NK-92 treated with Interleukin-12 subunit alpha and Interleukin-12 subunit beta, amount 100 ng/mL, for 24 hours (cell line): ENCODE results near the gene SPATA18.

Experiments
- DNase-seq: peaks from one replicate; lab custom pipeline; 2025; lab: John Stamatoyannopoulos, UW

Gene SPATA18, protein sequence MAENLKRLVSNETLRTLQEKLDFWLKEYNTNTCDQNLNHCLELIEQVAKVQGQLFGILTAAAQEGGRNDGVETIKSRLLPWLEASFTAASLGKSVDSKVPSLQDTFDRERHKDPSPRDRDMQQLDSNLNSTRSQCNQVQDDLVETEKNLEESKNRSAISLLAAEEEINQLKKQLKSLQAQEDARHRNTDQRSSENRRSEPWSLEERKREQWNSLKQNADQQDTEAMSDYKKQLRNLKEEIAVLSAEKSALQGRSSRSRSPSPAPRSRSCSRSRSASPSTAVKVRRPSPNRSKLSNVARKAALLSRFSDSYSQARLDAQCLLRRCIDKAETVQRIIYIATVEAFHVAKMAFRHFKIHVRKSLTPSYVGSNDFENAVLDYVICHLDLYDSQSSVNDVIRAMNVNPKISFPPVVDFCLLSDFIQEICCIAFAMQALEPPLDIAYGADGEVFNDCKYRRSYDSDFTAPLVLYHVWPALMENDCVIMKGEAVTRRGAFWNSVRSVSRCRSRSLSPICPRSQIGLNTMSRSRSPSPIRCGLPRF

DNA sequence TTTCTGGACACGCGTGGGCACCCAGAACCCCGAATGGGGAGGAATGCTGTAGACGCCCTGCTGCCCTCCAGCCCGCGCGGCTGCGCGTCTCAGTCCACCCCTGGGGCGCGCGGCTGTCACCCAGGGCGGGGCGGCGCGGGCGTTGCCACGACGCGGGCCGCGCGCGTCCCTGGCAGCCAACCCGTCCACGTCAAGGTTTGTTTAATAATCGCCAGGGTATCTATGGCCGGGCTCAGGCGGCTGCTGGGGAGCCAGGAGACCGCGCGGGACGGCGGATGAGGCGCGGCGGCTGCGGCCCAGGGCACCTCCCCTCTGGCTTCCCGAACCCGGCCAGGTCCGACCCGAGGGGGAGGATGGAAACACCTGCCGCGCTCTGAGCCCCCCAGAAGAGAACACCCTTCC is at the start of gene SPATA18:
Gene SPATA18, plus strand, starts transcription at position 92 of the 402 bp plus-strand sequence. CDS start 401 bp downstream, outside the sequence.
- DNase-seq: no peak

DNA sequence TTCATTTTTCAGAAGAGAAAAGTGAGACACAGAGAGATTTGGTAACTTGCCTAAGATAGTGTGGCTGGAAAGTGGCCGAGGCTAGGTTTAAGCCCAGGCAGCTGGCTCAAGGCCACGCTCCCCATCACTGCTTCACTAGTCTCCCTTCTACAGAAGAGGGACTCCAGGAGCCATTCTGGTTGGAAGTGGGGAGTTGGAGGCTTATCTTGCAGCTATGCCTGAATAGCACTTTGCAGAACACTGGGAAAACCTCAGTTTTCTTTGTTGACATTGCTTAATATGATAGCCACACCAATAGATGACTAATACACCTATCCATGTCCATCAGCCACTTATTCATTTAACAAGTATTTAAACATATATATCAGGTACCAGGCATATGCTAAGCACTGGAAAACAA is 49.5 kb upstream of the SPATA18 start:
- DNase-seq: no peak

DNA sequence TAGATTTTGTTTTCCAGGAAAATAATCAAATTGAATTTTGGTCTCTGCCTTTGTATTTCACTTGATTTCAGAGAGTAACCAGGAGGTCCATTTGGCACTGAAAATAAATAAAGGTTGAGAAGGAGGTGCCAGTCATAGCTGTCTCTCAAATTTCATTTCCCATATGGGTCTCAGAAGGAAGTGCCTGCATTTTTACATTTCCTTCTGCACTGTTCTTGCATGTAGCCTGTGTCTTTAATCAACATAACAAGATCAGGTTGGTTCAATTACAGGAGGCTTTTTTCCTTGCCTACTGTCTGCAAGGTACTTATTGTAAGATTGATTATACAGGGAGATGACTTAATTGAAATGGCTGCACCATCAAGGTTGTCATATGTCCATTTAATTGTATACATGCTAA is 46.7 kb upstream of the SPATA18 start:
- DNase-seq: no peak

DNA sequence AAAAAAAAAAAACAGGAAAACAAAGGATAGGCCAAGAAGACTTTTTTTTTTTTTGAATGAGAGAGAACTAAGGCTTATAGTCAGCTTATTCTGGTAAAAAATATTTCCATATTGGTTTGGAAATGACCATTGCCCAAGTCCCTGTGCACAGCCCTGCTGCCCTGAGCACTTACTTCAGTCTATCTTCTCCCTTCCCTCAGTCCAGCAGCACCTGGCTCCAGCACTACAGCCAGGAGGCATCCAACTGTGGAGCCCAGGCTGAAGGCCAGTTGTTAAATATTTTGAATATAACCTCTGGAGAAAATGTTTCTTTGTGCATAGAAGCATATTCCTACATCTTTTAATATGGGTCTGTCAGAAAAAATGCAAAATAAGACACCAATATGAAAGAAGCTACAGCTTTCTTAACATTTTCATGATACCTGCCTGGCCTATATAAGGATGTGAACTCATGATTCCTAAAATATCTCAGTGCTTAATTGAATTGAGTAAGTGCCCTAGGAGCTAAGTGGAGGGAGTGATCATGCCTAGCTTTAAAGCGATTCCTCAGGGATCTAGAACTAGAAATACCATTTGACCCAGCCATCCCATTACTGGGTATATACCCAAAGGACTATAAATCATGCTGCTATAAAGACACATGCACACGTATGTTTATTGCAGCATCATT is 45.4 kb upstream of the SPATA18 start:
- no peak for DNase-seq

DNA sequence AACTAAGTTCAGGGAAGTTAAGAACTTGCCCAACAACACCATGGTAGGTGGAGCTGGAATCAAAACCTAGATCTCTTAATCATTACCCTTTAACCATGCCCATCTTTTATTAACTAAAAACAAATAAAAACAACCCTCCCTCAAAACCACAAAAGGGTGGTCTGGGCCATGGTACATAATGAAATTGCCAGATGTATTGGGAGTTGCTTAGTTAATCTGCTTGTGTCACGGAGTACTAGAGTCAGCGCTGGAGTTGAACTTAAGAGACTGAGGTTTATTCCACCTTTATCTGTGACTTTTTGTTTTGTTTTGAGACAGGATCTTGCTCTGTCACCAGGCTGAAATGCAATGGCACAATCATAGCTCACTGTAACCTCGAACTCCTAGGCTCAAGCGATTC is 44.2 kb upstream of the SPATA18 start:
- DNase-seq: no peak

DNA sequence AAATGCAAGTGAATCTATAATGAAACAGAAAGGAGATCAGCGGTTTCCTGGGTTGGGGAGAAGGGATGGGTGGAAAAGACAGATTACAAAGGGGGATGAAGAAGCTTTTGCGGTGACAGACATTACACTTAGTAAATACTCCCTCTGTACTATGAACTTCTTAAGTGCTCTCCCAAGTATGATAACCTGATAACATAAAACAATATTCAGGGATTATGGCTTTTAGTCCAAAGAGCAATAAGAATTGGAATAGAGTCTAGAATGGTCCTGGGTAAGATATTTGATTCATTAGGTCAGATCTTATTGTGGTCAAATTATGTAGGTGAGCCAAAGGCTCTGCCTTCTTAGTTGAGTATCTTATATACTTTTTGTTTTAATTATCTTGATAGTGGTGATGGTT is 40.1 kb upstream of the SPATA18 start:
- no peak for DNase-seq

DNA sequence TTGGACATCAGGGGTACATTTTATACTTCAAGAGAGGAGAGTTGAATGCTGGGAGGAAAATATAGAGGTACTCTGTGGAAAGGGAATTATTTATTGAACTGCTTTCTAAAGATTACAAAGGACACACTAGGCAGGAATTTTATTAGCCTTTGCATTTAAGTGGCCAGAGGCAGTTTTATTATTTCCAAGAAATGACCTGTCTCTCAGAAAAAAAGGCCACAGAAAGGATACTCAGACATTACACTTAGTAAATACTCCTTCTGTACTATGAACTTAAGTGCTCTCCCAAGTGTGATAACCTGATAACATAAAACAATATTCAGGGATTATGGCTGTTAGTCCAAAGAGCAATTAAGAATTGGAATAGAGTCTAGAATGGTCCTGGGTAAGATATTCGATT is 38.5 kb upstream of the SPATA18 start:
- no peak for DNase-seq

DNA sequence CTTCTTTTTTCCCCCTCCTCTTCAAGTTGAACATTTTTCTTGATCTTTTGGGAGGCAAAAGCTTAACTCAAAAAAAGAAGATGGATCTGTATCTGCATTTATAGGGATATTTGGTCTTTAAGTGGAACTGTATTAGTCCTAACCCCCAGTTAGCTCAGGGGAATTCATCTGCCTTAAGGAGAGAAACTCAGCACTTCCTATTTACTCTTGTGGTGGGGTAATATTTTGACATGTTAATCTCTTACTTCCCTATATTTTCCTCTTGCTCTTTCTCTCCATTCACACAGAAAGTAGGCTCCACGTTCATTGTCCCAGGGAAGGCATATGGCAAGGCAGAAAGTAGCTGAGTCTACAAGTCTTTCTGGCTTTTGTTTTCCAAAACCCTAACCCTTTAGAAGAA is 36.2 kb upstream of the SPATA18 start:
- no peak for DNase-seq

DNA sequence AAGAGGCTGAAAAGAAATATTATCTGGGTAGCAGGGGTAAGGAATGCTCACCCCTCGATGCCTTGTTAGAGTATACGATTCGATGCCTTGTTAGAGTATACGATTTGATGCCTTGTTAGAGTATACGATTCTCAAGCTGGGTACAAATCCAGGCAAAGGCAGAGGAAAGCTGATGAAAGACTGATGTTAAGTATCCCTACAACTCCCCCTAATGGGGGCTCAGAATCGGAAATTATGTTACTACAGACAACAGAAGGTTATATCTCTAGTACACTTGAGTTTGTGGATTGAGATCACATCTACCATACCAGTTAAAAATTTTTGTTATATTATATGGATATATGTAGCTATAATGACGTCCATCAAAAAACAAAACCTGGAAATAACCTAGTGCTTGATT is 35.7 kb upstream of the SPATA18 start:
- DNase-seq: no peak

DNA sequence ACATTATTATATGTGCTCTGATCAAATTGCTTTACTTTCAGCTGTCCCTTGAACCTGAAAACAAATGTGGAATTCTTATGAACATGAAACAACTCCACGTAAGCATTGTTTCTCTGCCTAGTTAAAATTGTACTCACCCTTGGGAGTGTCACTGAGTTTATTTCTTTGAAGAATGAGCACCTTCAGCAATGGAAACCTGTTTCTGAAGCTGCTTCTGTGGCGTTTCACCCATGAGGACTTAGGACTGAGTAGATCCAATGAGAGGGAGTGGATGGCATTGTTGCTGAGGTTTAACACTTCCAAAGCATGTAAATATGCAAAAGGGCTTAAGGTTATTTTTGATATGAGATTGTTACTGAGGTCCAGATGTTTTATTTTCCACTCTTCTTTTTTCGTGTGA is 34.1 kb upstream of the SPATA18 start:
- DNase-seq: no peak

DNA sequence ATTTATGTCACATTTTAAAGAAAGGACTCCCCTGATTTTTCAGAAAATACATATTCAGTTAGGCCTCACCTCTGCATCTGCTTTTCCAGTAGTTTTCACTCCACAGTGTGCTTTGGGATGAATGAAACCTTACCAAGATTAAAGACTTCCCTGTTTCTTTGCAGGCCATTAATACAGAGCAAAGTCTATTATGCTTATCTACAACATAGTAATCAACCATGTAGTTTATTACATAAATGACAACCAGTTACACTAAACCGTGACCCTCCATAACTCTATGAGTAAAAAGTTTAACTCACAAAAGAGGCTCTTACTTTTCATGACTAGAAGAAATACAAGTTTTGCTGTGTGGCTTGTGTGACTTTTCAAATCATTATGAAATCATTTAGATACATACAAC is 33.3 kb upstream of the SPATA18 start:
- no peak for DNase-seq

DNA sequence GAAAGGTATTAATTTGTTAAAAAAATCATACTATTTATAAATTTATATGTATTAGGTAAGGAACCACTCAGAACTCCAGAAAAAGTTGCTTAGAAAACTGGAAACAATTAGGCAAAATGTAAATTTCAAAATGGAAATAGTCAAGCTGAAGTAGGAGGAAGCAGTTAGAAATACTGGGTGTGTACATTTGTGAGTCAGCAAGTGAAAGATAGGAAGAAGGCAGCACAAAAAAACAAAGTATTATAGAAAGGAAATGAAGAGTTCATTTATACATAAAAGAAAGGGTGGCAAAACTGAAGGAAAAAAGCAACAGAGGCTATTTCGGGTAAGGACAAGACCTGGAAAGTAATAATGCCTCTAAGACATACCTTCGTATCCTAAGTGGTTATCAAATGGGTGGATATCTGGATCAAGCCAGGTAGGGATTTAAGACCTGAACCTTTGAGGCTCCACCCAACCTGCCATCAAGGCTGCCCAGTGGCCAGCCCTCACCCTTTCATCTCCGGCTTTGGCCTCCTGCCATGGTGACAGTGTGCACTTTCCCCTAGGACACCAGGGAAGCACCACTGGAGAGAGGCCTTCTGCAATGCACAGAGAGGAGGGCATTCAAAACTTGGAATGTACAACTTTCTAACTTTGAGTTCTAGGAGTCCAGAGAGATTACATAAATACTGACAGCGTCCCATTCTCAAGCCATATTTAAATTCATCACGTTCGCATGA is 31.0 kb upstream of the SPATA18 start, which contains the start of gene LRRC66:
Gene LRRC66, minus strand, starts transcription at position 428 of the 722 bp plus-strand sequence. CDS start 2,750 bp downstream, outside the sequence.
- no peak for DNase-seq

DNA sequence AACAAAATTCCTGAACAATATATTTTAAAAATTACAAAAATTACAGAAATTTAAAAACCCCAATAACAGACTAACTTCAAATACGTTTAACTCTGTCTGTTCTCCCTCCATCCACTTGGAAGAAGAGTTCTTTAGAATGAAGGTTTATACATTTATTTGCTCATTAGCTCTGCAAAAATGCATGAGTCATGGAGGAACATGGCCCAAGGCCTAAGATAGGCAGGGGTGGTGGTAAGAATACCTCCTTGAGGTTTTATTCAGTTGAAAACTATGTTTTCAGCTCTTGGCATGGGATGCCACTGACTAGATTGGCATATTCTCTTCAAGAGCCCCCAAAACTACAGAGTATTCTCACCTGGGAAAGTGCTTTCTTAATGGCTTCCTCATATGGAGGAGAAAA is 22.1 kb upstream of the SPATA18 start:
- no peak for DNase-seq

DNA sequence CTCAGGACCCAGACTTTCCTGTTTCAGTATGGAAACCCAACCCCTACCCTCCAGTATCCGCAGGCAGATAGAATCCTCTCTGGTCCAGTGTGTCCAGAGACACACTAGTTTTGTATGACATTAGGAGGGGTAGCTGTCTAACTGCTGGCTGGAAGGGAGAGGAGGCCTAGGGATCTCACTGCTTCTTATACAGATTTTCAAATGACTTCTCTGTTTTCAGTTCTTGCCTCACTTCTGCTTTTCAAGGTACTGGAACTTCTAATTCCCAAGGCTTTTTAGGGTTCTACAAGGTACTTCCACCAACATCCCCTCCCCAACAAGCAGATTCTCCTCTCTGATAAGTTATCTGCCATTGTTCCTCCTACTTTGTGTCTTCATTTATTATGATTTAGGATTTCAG is 19.1 kb upstream of the SPATA18 start:
- DNase-seq: no peak

DNA sequence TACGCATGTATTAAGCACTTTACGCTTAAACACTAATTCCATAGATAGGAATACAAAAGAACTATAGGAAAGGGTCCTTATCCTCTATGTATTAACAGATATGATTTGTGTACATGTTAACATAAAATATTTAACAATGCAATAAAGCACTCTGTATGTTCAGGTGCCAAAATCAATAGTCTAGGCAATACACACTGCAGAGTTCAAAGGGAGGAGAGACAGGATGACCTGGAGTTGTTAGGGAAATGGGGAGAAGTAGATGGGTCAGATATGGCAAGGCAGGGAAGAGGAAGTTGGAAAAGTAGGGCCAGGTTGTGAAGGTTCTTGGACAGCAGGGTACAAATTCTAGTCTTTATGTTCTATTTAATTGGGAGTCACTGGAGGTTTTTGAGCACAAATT is 15.9 kb upstream of the SPATA18 start:
- no peak for DNase-seq

DNA sequence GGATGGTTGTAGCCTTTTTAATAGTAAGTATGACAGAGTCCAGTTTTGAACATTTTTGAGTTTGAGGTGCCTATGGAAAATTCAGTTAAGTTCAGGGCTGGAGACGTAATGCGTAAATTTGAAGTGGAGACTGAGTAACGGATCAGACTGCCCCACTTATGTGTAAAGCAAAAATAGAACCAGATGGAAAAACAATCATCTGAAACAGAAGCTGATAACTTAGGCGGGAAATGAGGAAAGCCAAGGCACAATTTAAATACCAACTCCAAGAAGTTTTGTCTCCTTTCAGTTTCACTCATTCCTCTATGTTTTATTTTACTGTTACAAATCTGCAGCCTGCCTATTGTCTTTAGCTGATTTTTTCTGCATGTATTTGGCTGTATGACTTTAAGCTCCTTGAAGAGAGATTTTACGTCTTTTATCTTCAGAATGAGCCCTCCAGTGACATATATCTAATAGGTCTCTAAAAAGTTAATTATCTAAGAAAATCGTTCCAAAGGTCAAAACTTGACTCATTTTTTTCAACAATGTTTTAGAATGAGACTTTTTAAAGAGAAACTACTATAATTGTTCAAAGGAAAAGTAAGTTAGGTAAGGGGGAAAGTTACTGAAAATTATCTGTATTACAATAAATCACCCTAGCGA is 14.1 kb upstream of the SPATA18 start:
- no peak for DNase-seq

DNA sequence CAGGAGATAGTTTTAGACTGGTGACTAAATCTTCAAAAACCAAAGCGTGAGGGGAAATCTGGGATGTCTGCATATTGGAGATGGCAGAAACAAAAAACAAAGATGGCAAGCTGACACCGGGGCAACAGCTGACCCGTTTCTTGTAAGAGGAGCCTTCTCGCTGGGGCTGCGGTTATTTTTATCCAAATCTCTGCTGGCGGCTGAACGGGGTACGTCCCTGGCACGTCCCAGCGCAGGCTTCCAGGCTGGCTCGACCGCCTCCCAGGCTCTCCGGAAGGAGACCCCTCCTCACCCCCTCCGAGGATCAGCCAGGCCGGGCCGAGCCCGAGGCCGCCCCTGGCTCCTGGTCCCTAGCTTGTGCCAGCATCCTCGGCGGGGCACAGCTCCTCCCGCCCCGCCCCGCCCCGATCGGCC is 13.4 kb upstream of the SPATA18 start:
- no peak for DNase-seq

DNA sequence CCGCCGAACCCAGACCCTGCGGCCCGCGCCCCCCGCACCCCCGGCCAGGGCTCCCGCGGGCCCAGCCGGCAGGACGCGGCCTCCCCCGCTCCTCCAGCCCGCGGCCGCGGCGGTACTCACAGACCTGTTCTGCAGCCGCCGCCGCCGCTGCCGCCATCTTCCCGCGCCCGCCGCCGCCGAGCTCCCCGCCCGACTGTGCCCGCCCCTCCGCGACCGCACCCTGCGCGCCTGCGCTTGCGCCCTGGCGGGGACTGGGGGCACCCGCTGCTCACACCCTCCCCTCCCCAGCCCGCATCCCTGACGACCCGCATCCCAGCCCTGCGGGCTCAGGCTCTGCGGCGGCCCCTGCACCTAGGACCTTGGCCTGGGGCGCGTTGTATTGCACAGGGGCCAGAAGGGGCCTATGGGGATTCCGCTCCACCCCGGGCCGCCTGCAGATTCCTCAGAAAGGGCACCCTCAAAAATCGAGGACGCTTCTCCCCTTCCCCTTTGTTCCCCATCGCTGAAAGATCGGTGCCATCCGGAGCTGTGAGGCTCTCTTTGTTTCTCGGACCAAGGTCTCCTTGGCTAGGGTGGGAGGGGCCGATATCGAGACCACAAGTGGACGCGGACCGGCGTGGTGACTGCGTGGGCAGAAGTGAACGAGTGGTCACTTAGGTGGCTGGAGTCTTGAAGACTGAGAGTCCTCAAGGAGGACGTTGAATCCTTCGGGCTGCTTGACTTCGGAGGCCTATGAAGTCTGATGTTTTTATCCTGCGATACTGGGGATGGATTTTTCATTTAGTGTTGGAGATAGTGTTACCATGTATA is 12.8 kb upstream of the SPATA18 start, which contains the start of gene SGCB:
Gene SGCB, minus strand, starts transcription at position 197 of the 810 bp plus-strand sequence. Its CDS starts 40 bp downstream, at position 157.
- DNase-seq: no peak

DNA sequence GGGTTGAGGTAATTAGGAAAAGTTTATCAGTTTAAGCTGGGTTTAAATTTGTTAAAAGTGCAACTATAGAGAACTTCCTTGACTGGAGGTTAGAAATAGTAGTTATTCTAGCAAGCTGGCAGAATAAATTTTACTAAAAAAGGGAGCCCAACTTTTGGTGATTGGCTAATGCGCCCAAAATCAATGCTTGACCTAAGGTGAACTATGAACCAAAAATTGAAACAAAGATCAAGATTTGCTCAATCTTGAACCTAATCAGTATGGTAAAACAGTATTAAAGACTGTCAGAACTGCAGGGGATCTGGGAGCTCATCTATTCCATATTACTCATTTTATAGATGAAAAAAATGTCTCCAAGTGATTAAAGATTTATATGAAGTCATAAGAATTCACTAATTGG is 6.1 kb upstream of the SPATA18 start:
- DNase-seq: no peak

DNA sequence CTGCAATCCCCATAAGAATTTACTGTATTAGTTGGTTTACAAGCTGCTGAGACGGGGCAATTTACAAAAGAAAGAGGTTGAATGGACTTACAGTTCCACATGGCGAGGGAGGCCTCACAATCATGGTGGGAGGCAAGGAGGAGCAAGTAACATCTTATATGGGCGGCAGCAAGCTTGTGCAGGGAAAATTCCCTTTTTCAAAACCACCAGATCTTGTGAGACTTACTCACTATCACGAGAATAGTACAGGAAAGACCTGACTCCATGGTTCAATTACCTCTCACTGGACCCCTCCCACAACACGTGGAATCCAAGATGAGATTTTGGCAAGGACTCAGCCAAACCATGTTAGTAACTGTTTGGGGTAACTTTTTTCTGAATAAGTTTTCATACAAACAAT is 1.8 kb upstream of the SPATA18 start:
- no peak for DNase-seq
